A673 (cell line): Measurements from ENCODE around the gene GDF10. TPM values are rescaled to one million over a fixed set of nuclear protein-coding genes. Genes with fewer than 3 reads are reported as not detected.

Experiments used
- BruUV-seq: library from RNA; stranded (reverse); fragments of 400-500 nt; replicated peaks from 2 replicates; lab custom pipeline; 2021; lab: Mats Ljungman, UMichigan
- CTCF ChIA-PET: fragments of 300-600 bp; sonication (Branson Sonifier 250); formaldehyde crosslinking; loops from one replicate; lab custom pipeline; 2022; ENCODE audit warnings: antibody characterized with exemption; lab: Charles Lee
- POLR2A ChIA-PET: fragments of 300-600 bp; sonication (Branson Sonifier 250); formaldehyde crosslinking; loops from one replicate; lab custom pipeline; 2022; ENCODE audit warnings: antibody characterized with exemption; ENCODE audit not compliant: low non-redundant PET; lab: Charles Lee
- DNase-seq: peaks from one replicate; pipeline ENCODE4 v3.0.0-alpha.2; 2015; ENCODE audit warnings: low spot score
- H3K27ac ChIP-seq: fragments of 200-600 bp; sonication (generic); 2 replicates; pipeline ENCODE4 v1.5.1; 2016; ENCODE audit warnings: mixed run types, low read depth, mild to moderate bottlenecking, mixed read lengths, antibody characterized with exemption, low read length; ENCODE audit not compliant: poor library complexity, severe bottlenecking
- H3K27me3 ChIP-seq: fragments of 200-600 bp; sonication (generic); replicated peaks from 2 replicates; pipeline ENCODE4 v1.6.1; 2017; ENCODE audit warnings: mixed run types, low read depth, mild to moderate bottlenecking, mixed read lengths, antibody characterized with exemption, low read length; ENCODE audit not compliant: insufficient read depth, poor library complexity
- H3K36me3 ChIP-seq: fragments of 200-600 bp; sonication (generic); 2 replicates; pipeline ENCODE4 v1.6.1; 2016; ENCODE audit warnings: mixed run types, mild to moderate bottlenecking, mixed read lengths, antibody characterized with exemption, low read length; ENCODE audit not compliant: insufficient read depth, poor library complexity, severe bottlenecking
- H3K4me1 ChIP-seq: fragments of 200-600 bp; sonication (generic); 2 replicates; pipeline ENCODE4 v1.6.1; 2017; ENCODE audit warnings: mixed run types, mild to moderate bottlenecking, mixed read lengths, antibody characterized with exemption, low read length; ENCODE audit not compliant: insufficient read depth, poor library complexity, severe bottlenecking
- H3K4me3 ChIP-seq: fragments of 200-600 bp; sonication (generic); 2 replicates; pipeline ENCODE4 v1.5.1; 2016; ENCODE audit warnings: low read depth, mixed run types, mild to moderate bottlenecking, mixed read lengths, low read length; ENCODE audit not compliant: poor library complexity, severe bottlenecking
- H3K9me3 ChIP-seq: fragments of 200-600 bp; sonication (generic); 2 replicates; pipeline ENCODE4 v1.6.1; 2016; ENCODE audit warnings: mixed run types, low read depth, mild to moderate bottlenecking, mixed read lengths, antibody characterized with exemption, low read length; ENCODE audit not compliant: poor library complexity, severe bottlenecking
- CTCF ChIP-seq: fragments of 300-800, 200-600 bp; sonication (generic); conservative IDR thresholded peaks from 2 replicates; pipeline ENCODE4 v1.5.1; 2017; ENCODE audit warnings: low read depth, mild to moderate bottlenecking, antibody characterized with exemption, low read length, moderate library complexity, mixed read lengths
- EZH2 ChIP-seq: fragments of 200-600 bp; sonication (generic); IDR thresholded peaks from 2 replicates; pipeline ENCODE4 v1.6.1; 2017; ENCODE audit warnings: borderline replicate concordance, low read depth, mild to moderate bottlenecking, mixed read lengths, antibody characterized with exemption, low read length; ENCODE audit not compliant: poor library complexity, severe bottlenecking
- intact Hi-C: fragments of 100-400 bp; cut with micrococcal nuclease; formaldehyde crosslinking; loops from one replicate; pipeline ENCODE4 v1.10.0; 2022; ENCODE audit not compliant: unreplicated experiment
- total RNA-seq: library from RNA; stranded (reverse); gene quantifications from 2 replicates; pipeline ENCODE4 v1.2.3, GENCODE V29; 2021

GDF10 gene
- total RNA-seq, 1 experiment from 2014 or later, result 0.45 TPM

GRCh38 chr10:47319784-47320183 is 19.8 kb downstream of the GDF10 start:
- no TSS peak for BruUV-seq
- Histone ChIP-seq H3K4me3 (no peak overlapping the region), H3K4me1 (no peaks in the 10 kb centered on the region), H3K36me3 (no peaks in the 10 kb centered on the region), H3K27ac (no peak overlapping the region), H3K27me3 (no peaks in the 10 kb centered on the region), H3K9me3 (no peaks in the 10 kb centered on the region)
- no peak for DNase-seq
- ChIA-PET POLR2A (no interaction called here), CTCF (no interaction called here)
- intact Hi-C loops, result loop anchor here (10.0 kb wide), 1 partner anchor 55 kb away; no protein-coding TSS in a partner anchor
- TF ChIP-seq EZH2 (no peak), CTCF (no peak)

- Histone ChIP-seq H3K27ac (no peak overlapping the region), H3K27me3 (no peaks in the 10 kb centered on the region), H3K4me3 (no peak overlapping the region), H3K4me1 (no peaks in the 10 kb centered on the region), H3K9me3 (no peaks in the 10 kb centered on the region), H3K36me3 (no peaks in the 10 kb centered on the region)
- no TSS peak for BruUV-seq
- TF ChIP-seq EZH2 (no peak), CTCF (no peak)
- ChIA-PET POLR2A (no interaction called here), CTCF (no interaction called here)
- no peak for DNase-seq
- intact Hi-C loops, result no loop called here
These were observed 20.8 kb downstream of the GDF10 start for GRCh38 chr10:47320812-47321211.

- Histone ChIP-seq H3K9me3 (no peaks in the 10 kb centered on the region), H3K27ac (no peak overlapping the region), H3K4me1 (no peaks in the 10 kb centered on the region), H3K4me3 (no peak overlapping the region), H3K36me3 (no peaks in the 10 kb centered on the region), H3K27me3 (no peaks in the 10 kb centered on the region)
- POLR2A ChIA-PET, result no interaction called here
- TF ChIP-seq EZH2, result no peak
- no peak for TF ChIP-seq CTCF
- no TSS peak for BruUV-seq
- CTCF ChIA-PET, result no interaction called here
- no peak for DNase-seq
- intact Hi-C loops, result no loop called here
These were observed 21.7 kb downstream of the GDF10 start for GRCh38 chr10:47321521-47322195.
